Measurements from ENCODE around the gene POU6F2. TPM values are rescaled to one million over a fixed set of nuclear protein-coding genes. Genes with fewer than 3 reads are reported as not detected.

Gene POU6F2
- total RNA-seq, 1 donor from 2014 or later = not detected

DNA sequence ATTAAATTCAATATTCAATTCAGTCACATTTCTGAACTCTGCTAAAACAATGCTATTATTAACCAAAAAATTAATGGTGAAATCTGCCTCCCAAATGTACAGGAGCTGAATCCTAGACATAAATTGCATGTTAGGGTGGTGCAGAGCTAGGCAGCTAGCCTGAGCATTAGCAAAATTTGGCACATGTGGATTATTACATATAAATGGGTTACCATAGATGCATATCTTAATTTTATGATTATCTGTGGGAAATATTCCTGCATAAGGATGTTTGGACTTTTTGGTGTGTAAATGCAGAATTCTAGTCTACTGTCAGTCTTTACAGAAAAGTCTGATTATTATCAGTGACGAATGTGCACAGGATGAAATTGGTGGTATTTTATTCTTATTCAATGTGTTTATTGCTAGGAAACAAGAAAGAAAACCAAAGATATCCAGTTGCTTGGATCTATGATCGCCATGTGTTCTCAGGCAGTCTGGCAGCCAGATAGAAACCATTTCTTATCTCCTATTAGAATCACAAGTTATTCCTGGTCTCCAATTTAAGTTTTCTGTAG, 150.7 kb downstream of the POU6F2 start:
- no peak for DNase-seq (ENCODE audit: low read depth in 2 of 2)

DNA sequence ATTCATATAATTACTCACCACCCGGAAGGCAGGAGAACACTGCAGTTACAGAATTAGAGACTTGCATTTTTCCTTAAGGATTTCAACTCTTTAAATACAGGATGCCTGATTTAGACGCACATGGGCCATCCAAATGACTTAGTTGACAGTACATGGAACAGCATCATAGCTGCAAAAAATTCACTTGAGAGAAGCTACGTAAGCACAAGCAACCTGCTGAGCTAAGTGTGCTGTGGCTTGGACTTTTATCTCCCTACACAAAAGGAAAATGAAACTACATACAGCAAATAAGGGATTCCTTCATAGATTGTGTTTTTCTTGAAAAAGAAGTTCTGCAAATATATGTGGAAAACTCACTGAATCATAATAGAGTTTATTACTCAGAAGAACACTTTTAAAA, 152.6 kb downstream of the POU6F2 start:
- DNase-seq (ENCODE audit: low read depth in 2 of 2) = no peak

DNA sequence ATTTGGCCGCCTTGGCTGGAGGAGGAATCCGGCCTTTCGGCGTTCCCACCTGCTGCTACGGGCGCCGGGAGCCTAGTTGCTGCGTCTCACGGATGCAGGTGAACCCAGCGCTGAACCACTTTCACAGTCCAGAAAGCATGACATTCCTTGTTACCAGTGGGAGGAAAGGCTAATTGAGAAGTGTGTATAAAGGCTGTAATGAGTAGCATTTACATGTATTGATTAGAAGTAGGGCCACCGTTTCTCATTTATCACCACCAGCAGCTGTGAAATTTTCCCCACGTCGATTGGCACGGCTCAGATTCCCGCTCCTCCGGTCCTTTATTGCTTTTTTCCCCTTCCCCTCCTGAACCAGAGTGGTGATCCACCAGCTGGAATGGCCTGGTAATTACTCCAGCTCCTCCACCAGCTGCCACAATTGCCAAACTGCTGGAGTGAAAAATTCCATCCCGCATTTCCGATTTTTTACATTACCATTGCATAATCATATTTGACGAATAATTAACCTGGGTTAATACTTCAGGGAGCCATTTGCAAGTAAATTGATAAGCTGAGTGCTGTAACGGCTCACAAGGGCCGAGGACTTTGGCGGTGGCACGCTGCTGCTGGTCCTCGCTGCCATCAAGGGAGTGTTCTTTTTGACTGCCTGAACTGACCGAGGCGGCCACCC, 153.3 kb downstream of the POU6F2 start:
- no peak for DNase-seq (ENCODE audit: low read depth in 2 of 2)

DNA sequence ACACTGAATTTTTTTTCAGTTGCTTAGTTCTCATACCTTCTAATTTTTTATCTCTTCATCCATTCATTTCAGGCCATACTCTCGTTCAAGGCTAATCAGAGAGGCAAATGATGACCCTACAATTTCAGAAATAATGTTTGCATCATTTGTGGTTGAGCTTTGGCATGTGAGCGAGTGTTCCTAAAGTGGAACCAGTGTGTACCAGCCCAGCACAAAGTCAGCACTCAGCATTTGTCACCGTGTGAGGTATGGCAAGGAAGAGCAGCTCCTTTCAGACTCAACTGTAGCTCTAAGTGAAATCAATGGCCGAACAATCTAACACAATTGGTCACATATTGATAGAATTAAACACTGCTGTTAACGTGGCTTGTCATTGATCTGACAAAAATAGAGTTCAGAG, 154.6 kb downstream of the POU6F2 start:
- DNase-seq (ENCODE audit: low read depth in 2 of 2) = no peak

DNA sequence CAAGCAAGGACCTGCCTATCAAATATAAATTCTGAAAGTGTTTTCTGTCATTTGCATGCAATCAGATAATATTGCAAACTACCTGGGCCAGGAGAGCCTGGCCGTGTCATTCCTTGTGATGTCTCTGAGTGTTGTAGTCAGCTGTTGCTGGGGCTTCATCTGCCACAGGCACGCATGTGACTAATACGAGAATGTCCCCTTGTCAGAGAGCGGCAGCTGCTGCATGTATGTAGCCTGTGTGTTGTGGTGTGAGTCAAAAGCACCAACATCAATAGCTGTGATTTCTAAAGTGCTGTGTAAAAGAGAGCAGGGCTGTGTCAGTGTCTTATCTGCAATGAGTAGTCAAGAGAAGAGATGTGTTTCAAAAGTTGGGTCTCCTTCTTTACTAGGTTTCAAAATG, 155.4 kb downstream of the POU6F2 start:
- no peak for DNase-seq (ENCODE audit: low read depth in 2 of 2)

DNA sequence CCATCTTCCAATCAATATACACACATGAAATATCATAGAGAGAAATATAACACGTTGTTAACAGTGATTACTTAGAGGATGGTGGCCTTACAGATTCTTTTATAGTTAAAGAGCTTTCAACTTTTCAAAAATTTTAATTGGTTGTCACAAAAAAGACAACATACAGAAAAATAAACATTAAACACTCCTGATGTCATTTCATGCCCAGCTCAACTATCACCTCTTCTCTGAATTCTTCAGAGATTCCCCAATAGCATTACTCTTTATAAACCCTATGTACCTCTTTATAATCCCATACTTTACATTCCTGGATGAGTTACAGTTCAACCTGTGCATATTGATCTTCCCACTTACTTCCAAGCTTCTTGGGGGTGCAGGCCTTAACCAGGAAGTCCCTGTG, 159.8 kb downstream of the POU6F2 start:
- no peak for DNase-seq (ENCODE audit: low read depth in 2 of 2)

DNA sequence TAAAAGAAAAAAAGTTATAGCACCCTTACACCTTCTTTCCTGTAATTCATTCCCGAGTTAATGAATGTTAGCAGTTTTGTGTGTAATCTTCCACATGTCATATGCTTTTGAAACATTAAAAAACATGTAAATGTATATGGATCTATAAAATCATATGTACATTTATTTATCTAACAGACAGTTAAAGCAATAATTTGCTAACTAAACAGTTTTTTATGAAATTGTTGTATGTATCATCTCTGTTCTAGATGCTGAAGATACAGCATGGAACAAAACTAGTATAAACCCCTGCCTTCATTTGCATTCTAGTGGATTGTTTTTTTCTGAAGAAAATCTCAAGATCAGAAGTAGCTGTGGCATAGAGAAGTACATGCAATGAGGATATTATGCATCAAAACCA, 165.0 kb downstream of the POU6F2 start:
- DNase-seq (ENCODE audit: low read depth in 2 of 2) = no peak

DNA sequence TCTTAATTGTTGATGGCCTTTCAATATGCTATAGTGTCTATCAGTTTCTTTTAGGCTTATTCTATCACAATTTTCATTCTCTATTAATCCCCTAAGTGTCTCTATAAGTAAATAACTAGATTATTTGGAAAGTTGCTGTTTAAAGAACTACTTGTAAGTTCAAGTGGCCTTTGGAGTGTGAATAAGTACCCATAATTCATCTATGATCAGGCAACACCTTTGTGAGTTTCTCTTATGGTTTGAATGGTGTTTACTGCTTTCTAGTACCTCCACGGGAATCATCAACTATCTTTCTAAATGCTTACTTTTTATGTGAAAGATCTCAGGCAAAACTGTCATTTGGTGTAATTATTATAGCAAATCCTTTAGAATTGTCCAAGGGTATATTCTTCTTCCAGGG, 166.7 kb downstream of the POU6F2 start:
- DNase-seq (ENCODE audit: low read depth in 2 of 2) = no peak

DNA sequence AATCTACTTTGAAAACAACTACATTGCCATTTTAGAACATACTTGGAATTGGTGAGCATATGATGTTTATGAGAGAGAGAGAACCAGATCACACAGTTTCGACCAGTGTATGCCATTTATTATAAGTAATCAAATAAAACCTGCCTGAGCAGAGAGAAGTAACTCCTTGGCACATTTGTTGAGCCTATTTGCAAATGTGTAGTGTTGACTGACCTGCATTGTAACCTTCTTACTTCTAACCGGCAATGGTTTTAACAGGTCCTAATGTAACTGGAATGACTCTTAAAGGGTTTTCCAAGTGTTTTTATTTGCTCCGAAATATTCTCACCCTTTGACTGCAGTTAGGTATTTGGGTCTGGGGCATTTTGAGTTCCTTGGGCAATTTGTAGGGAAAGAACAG, 167.6 kb downstream of the POU6F2 start:
- no peak for DNase-seq (ENCODE audit: low read depth in 2 of 2)

DNA sequence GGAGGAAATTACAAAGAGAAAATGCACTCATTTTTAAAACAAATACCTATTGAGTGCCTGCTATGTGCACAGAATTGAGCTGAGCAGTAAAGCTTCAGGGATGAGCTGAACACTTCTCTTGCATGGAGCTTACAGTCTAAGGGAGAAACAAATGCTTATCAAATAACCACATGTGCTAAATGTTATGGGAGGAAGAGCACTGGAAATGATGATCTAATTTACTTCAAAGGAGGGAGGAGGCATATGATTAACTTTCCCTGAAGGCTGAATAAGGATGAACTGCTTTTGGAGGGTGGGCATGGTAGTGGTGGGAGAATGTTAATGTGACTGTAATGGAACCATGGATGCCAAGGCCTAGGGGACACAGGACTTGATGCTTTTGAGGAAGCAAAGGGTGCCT, 168.2 kb downstream of the POU6F2 start:
- no peak for DNase-seq (ENCODE audit: low read depth in 2 of 2)

DNA sequence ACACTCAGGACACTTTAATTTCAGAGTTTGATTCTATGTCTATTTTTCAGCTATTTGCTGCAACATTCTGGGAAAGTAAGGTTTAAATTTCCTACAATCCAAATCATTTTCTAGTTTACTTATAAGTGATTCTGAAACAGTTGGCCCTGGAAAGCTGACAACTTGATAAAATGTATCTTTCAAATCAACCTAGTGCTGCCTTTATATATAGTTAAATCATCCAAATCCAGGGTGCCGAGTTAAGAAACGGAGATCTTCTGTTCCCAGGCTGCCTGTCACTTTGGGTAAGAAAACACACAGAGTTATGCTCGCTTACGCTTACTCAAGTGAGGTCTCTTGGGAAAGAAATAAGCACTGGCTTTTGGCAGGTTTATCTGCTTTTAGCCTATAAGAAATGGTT, 175.0 kb downstream of the POU6F2 start:
- DNase-seq (ENCODE audit: low read depth in 2 of 2) = no peak

DNA sequence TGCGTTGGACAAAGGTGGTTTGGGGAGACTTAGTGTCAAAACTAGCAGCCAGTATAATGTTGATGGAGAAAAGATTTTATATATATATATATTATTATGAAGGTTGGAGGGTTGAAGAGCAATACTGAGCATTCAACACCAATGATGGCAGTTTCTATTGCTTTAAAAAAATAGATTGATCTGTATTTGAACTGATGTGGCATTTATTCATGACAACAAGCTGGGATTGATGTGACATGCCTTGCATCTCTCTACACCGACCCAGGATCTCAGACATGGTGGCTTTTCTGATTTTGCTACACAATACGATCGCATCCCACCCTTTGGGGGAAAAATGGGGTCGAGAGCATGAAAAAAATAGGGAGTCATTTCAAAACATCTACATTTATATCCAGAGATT, 175.4 kb downstream of the POU6F2 start:
- DNase-seq (ENCODE audit: low read depth in 2 of 2) = no peak

DNA sequence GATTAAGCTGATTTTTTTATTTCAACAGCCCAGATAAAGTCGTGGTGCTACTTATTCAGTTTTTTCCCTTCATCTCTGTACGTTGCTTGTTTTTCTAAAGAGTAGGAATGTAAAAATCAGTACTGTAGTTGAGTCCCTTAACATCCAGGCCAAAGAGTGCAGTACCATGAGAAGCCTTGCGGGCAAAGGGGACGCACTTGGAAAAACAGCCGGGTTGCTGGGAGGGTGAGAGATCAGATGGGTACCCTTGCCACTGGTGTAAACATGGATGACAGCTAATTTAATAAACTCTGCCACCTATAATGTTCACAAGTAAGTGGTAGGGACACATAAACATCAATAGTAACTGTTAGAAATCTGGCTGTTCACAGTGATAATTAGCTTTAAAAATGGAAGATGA, 175.9 kb downstream of the POU6F2 start:
- DNase-seq (ENCODE audit: low read depth in 2 of 2) = no peak

DNA sequence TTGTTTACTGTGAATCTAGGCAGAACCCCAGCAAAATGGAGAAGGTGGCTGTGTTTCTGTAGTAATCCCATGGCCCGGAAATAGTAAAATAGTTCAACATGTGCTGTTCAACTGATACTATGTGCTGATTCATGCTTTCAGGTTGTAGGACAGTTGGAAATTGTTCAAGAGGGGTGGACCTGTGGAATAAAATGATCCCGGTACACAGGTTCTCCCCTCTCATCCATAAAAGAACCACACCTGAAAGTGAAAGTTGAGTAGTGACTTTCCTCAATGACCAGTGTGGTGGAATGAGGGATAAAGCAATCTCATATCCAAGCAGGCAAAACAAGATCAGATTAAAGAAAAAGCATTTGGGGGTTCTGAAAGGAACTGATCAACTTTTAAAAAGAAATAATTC, 177.1 kb downstream of the POU6F2 start:
- no peak for DNase-seq (ENCODE audit: low read depth in 2 of 2)

DNA sequence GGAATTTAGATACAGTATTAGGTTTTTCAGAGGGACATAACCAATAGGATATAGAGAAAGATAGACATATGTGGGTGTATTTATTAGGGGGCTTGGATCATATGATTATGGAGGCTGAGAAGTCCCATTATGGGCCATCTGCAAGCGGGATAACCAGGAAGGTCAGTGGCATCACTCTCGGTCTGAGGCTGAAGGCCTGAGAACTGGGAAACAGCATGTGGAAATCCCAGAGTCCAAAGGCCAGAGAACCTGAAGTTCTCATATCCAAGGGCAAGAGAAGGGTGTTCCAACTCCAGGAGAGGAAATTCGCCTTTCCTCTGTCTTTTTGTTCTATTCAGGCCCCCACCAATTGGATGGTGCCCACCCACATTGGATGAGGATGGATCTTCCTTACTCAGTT, 180.7 kb downstream of the POU6F2 start:
- DNase-seq (ENCODE audit: low read depth in 2 of 2) = no peak

DNA sequence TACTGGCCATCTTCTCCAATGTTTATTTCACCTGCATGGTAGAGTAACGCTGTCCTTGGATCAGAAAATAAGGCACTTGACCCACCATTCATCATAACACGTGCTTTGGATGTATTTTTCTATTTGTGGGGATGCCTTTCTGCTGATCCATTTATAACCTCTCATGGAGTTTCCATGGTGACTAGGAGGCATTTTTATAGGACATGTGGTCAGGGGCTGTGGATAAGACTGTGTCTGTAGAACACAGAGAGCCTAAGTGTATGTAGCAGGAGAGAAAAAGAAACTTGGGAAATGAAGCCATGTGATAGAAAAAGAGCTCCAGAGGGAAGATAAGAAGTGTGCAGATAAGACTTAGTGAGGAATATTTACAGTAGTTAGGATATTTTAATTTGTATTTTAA, 184.2 kb downstream of the POU6F2 start:
- no peak for DNase-seq (ENCODE audit: low read depth in 2 of 2)

DNA sequence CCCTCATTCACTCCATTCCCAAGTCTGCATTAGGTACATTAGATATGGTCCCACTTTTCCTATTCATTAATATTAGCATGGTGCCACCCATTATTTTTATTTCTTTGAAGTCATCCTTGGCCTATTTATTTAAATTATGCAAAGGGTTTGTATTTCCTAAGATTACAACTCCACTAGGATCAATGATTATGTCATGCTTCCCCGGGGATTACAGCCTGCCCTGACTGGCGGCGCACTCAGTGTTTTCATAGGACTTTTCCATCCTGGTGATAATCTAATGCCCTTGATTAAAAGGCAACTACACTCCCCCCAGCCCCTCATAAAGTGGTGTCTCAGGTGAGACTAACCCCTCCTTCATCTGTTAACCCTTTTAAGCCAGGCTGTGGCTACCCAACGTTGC, 187.2 kb downstream of the POU6F2 start:
- no peak for DNase-seq (ENCODE audit: low read depth in 2 of 2)

DNA sequence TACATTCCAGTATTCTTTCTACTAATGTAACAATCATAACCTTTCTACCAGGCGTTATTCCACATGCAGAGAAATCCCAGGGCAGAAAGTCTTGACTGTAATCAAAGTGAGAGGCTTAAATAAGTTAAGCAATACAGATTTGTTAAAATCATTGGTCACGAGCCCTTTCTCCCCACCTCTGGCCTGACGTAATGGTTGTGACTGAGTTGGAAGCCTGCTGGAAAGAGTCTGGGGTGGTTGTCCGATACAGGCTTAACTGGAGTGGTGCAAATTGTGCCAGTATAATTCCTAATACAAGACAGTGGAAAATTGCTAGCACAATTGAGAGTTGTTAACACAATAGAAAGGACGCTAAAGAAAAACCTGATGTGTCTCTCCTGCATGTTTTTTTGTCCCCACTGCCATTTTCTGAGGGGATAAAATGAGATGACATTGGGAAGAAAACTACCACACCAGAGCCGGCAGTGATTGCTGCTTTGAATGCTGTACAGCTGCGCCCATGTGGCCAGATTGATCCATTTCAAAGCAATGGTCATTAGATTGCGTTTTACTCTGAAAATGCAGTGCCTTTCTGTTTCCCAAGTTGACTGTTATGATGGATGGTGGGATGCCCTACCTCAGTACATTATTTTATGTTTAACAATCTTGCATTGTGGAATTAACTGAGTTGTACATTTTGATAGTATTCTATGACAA, 190.8 kb downstream of the POU6F2 start:
- DNase-seq (ENCODE audit: low read depth in 2 of 2) = no peak

DNA sequence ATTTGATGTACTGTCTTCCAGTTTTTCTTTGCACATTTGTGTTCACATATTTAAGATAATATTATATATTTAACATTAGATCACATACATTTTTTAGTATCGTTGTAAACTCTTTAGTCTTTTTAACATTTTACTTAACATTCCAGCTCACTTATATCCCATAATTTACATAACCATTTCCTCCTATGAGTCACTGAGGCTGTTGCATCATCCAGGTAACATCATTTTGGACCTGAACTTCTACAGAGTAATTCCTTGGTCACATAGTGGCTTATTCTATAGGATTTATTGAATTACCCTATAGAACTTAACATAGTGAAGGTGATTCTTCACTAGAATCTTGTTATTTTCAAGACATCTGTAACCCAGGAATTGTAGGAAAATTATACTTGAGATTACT, 194.4 kb downstream of the POU6F2 start:
- no peak for DNase-seq (ENCODE audit: low read depth in 2 of 2)

DNA sequence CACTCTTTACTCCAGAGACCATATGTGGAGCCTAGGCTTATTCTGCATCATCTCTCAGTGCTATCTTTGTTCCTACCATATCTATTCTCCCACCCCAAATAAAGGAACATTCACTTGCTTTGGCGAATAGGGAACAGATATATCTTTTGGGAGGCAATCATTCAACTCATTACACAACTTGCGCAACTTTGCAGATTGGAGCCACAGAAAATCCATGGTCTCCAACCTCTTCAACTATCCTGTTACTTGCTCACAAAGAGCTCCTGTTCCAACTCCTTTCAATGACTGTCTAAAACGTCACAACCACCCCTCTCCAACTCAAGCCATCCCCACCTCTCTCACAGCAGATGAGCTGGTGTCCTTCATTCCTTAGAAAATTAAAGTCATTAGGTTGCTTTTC, 203.7 kb downstream of the POU6F2 start:
- DNase-seq (ENCODE audit: low read depth in 2 of 2) = no peak

DNA sequence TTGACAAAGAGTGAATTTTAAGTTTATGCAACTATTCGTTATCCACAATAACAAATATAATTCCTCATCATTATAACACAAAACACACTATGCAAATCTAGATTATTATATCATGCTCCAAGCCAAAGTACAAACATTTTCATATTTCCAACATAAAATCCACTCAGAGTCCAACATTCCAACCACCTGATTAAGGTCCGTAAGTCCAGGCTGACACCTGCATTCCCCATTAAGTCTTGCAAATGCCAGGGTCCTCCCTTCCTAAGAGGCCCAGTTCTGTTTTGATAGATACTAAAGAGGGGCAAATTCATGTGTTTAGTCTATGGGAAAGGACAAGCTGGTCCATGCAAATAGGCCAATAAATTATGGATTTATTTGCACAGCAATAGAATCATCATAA, 206.1 kb downstream of the POU6F2 start:
- no peak for DNase-seq (ENCODE audit: low read depth in 2 of 2)

DNA sequence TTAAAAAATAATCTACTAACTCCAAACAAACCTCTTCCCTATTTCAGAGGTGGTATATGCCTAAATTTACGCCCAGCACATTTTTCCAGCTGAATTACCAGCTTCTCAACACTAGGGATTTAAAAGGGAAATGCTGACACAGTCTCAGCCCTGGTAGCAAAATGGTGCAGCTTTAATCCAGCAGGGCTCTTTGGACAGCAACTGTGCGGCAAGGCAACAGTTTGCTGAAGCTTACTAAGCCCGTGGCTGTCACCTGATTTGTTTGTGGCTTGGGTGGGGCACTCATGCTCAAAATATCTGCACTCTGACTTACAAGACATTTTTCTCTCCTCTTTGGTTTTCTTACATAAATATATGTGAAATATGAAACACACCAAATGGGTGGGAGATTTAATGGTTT, 206.7 kb downstream of the POU6F2 start:
- DNase-seq (ENCODE audit: low read depth in 2 of 2) = no peak

DNA sequence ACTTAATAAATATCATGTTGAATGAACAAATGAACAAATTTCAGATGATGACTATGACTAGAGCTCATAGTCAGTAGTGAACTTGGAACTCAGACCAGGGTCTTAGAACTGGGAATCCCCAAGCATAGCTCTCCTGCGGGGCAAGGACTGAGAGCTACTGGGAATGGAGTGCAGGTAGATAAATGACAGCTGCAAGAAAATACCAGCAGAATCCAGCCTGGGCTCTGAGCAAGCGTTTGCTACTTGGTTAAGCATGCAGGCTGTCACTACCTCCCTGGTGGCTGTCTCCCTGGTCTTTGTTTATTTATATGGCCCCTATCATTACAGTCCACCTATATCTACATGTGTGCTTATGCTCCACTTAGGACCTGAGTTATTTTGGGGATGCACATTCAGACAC, 208.4 kb downstream of the POU6F2 start:
- DNase-seq (ENCODE audit: low read depth in 2 of 2) = no peak

Measured in lung microvascular endothelial cell (primary cell).